Left lung (tissue), 10 donors: ENCODE data around the gene CACNA1H. TPM values are rescaled to one million over a fixed set of nuclear protein-coding genes. Genes with fewer than 3 reads are reported as not detected.

Experiments used
- ATAC-seq: fragments of 200-7000 bp; cut with Tn5 transposase; one replicate; pipeline ENCODE4 v1.9.1; 2020; ENCODE audit warnings: moderate library complexity
- DNase-seq, 4 donors: peaks; one replicate each; pipeline ENCODE4 v3.0.0-alpha.2; 2013 to 2020
- H3K27ac ChIP-seq, 2 donors: fragments of 200-600 bp; sonication (generic) in 1 of 2; one replicate each; pipeline versions ENCODE4 v1.5.0 to v1.8.0; 2020 to 2021
- H3K27me3 ChIP-seq, 2 donors: fragments of 200-600 bp; sonication (generic) in 1 of 2; one replicate each; pipeline versions ENCODE4 v1.5.0 to v1.8.0; 2020 to 2021
- H3K36me3 ChIP-seq, 2 donors: fragments of 200-600 bp; sonication (generic) in 1 of 2; one replicate each; pipeline versions ENCODE4 v1.5.0 to v1.8.0; 2020 to 2021
- H3K4me1 ChIP-seq, 2 donors: fragments of 200-600 bp; one replicate each; pipeline ENCODE4 v1.8.0; 2021
- H3K4me3 ChIP-seq, 2 donors: fragments of 200-600 bp; sonication (generic) in 1 of 2; one replicate each; pipeline versions ENCODE4 v1.5.0 to v1.8.0; 2020 to 2021; ENCODE audit warnings: mild to moderate bottlenecking in 1 of 2
- H3K9me3 ChIP-seq, 2 donors: fragments of 200-600 bp; sonication (generic) in 1 of 2; one replicate each; pipeline versions ENCODE4 v1.5.0 to v1.8.0; 2020 to 2021
- intact Hi-C, 2 donors: fragments of 100-400 bp; cut with DNase I; formaldehyde crosslinking; loops; one replicate each; pipeline versions ENCODE4 v1.11.2 to v1.14.2; 2022
- polyA plus RNA-seq, 6 donors: library from polyadenylated mRNA; unstranded; fragments of 120-200 nt; gene quantifications; one replicate each; pipeline ENCODE4 v1.2.1, GENCODE V29; 2013; ENCODE audit not compliant: insufficient read length in 6 of 6
- total RNA-seq, 2 donors: library from RNA; stranded (reverse); fragmentation: NEBNext Ultra II Directional; extraction: Animal tissue kit (Norgen Biotek cat#: 25700); gene quantifications; one replicate each; pipeline ENCODE4 v1.2.1, GENCODE V29; 2021
- TF ChIP-seq, protein P1 (sequence below), 2 donors: fragments of 200-600 bp; sonication (generic) in 1 of 2; IDR thresholded peaks; one replicate each; pipeline versions ENCODE4 v1.5.0 to v1.8.0; 2021; ENCODE audit warnings: antibody characterized with exemption in 2 of 2
- donor health status: DM: no; HTN: yes; CAD: no.
- donor health status: DM: no; HTN: no; CAD: no.

The CACNA1H gene
- total and polyA plus RNA-seq, 8 donors = 3.4 to 14.0 (median 7.1) TPM

DNA sequence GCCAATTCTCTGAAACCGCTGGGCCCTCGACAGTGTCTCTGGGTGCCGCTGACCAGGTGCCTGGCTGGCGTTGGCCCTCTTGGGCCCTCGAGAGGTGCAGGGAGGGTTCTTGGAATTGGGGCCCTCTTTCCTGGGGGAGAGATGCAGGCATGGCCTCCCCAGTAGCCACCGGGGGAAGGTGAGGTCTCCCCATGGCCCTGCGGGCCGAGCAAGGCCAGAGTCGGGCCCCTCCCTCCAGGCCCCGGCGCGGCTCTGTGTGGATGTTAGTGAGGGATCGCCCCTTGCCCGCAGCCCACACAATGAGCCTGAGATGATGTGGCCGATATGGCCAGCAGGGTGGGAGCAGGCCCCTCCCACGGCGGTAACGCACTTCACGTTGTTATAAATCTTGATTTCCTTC, 33.8 kb upstream of the CACNA1H start:
- no peak overlapping the region for H3K4me3 ChIP-seq
- intact Hi-C loops = no loop called here
- no peaks in the 10 kb centered on the region for H3K36me3 ChIP-seq
- H3K27ac ChIP-seq = no peak overlapping the region
- TF ChIP-seq, protein P1, sequence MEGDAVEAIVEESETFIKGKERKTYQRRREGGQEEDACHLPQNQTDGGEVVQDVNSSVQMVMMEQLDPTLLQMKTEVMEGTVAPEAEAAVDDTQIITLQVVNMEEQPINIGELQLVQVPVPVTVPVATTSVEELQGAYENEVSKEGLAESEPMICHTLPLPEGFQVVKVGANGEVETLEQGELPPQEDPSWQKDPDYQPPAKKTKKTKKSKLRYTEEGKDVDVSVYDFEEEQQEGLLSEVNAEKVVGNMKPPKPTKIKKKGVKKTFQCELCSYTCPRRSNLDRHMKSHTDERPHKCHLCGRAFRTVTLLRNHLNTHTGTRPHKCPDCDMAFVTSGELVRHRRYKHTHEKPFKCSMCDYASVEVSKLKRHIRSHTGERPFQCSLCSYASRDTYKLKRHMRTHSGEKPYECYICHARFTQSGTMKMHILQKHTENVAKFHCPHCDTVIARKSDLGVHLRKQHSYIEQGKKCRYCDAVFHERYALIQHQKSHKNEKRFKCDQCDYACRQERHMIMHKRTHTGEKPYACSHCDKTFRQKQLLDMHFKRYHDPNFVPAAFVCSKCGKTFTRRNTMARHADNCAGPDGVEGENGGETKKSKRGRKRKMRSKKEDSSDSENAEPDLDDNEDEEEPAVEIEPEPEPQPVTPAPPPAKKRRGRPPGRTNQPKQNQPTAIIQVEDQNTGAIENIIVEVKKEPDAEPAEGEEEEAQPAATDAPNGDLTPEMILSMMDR (IDR thresholded peaks at IDR 0.05) = no peak
- no peak for ATAC-seq
- DNase-seq = no peak
- H3K9me3 ChIP-seq = no peaks in the 10 kb centered on the region
- no peaks in the 10 kb centered on the region for H3K4me1 ChIP-seq
- peaks cover 0 to 99% of the 10 kb centered on the region in 2 donors for H3K27me3 ChIP-seq

DNA sequence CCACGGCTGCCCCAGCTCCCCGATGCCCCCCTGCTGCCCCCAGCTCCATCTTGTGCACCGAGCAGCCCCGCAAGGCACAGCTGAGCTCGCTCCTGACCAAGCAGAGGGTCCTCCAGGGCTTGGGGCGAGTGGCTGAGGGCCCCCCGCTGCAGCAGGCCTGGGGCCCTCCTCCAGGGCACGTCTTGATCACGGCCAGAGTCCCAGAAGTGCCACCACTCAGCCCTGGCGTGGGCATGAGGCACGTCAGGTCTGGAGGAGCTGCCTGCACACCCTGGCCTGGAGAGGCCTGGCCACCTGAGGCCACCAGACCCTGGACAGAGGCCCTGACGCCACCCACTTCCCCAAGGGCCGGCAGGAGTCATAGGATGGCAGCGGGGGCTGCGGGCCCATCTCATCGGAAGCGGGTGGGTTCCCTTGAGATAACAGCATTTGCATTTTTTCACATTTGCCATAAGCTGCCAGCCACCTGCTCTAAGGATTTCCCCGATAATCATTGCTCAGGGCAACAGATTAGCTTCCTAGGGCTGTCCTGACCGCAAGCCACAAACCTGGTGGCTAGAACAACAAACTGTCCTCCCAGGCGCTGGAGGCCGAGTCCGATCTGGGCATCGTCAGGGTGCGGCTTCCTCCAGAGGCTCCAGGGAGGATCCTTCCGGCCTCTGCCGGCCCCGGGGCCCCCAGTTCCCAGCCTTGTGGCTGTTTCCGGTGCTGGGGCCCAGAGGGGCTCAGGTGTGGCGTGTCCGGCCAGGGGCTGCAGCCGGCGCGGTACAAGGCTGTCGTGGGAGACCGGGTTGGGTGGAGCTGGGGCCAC, 32.9 kb upstream of the CACNA1H start:
- H3K4me1 ChIP-seq = no peaks in the 10 kb centered on the region
- no peak for DNase-seq
- intact Hi-C loops = no loop called here
- H3K9me3 ChIP-seq = no peaks in the 10 kb centered on the region
- H3K4me3 ChIP-seq = no peak overlapping the region
- ATAC-seq = no peak
- TF ChIP-seq, protein P1 (IDR thresholded peaks at IDR 0.05) = no peak
- H3K27ac ChIP-seq = no peak overlapping the region
- H3K27me3 ChIP-seq = peaks cover 0 to 99% of the 10 kb centered on the region in 2 donors
- no peaks in the 10 kb centered on the region for H3K36me3 ChIP-seq

DNA sequence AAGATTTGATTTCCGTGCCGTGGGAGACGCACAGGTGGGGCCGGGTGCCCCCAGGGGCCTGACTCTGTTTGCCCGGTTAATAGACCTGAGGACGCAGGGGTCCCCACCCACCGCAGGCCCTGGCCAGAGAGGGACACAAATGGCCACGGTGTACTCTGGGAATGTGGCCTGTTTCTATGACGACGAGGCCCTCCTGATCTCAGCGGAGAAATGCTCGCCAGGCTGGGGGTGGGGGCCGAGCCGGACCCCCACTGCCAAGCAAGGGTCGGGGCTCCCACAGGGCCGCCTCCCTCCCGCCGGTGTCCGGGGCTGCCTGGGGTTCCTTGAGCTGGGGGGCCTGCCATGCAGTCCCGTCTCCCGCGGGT, 32.3 kb upstream of the CACNA1H start:
- H3K27me3 ChIP-seq = peaks cover 0 to 99% of the 10 kb centered on the region in 2 donors

DNA sequence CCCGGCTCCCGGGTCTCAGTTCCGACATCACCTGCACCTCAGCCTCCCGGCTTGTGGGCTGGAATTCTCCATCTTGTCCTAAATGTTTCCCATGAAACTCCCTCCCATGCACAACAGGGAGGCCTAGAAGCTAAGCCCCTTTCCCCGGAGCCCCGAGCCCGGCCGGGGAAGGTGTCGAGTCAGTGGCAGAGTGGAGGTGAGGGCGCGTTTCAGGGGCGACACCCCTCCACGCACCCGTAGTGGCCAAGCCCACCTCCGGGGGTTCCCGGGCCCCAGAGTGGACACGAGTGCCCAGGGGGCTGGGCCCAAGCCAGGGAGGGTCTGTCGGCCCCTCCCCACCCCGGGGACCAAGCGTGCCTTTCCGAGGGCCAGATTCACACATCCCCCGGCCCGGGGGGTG, 31.9 kb upstream of the CACNA1H start:
- no peak for DNase-seq
- Histone ChIP-seq H3K9me3 (no peaks in the 10 kb centered on the region), H3K4me1 (no peaks in the 10 kb centered on the region), H3K4me3 (no peak overlapping the region), H3K27me3 (peaks cover 0 to 99% of the 10 kb centered on the region in 2 donors), H3K36me3 (no peaks in the 10 kb centered on the region), H3K27ac (no peak overlapping the region)
- TF ChIP-seq, protein P1 (IDR thresholded peaks at IDR 0.05) = no peak
- intact Hi-C loops = no loop called here
- ATAC-seq = no peak

More for the DNA sequence above, 32.3 kb upstream of the CACNA1H start:
- TF ChIP-seq, protein P1 (IDR thresholded peaks at IDR 0.05) = no peak
- Histone ChIP-seq H3K36me3 (no peaks in the 10 kb centered on the region), H3K9me3 (no peaks in the 10 kb centered on the region), H3K4me1 (no peaks in the 10 kb centered on the region), H3K4me3 (no peak overlapping the region), H3K27ac (no peak overlapping the region)
- intact Hi-C loops = no loop called here
- no peak for DNase-seq
- ATAC-seq = no peak

DNA sequence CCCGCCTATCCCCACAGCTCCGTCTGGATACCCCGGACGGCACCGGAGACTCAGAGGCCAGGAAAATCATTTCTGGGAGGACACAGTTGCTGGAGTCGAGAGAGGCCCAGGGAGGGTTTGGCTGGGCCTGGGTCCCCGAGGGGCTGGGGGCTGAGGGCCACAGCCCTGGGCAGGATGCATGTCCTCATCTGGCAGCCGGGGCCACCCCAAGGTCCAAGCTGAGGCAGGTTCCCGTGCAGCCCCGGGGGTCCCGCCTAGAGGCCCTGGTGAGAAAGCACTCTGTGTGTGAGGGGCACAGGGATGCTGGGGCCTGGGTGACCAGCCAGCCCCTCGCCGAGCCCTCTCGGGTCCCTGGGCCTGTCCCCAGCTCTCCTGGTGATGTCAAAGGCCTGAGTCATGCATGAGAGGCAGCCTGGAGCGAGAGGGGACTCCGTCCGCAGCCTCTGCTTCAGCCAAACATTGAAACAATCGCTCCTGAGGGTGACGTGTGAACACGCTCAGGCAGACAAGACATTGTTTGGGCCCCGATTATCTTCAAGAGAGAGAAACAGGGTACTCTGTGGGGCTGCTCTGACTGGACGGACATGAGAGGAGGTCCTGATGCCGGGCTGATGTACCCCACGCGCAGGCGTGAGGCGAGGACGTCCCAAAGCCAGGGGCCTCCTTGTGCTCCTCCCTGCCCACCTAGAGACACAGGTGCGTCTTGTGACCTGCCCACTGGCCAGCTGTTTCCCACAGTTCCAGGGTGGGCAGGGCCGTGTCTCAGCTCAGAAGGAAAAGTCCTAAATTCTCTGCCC, 31.1 kb upstream of the CACNA1H start:
- Histone ChIP-seq H3K4me1 (no peaks in the 10 kb centered on the region), H3K4me3 (no peak overlapping the region), H3K9me3 (no peaks in the 10 kb centered on the region), H3K27ac (no peak overlapping the region), H3K36me3 (no peaks in the 10 kb centered on the region), H3K27me3 (peaks cover 0 to 99% of the 10 kb centered on the region in 2 donors)
- intact Hi-C loops = no loop called here
- no peak for ATAC-seq
- DNase-seq = no peak
- TF ChIP-seq, protein P1 (IDR thresholded peaks at IDR 0.05) = no peak
